A673 (cell line): Measurements from ENCODE around the gene GPNMB.

Experiments
- EZH2 ChIP-seq: fragments of 200-600 bp; sonication (generic); IDR thresholded peaks from 2 replicates; pipeline ENCODE4 v1.6.1; 2017; ENCODE audit warnings: borderline replicate concordance, low read depth, mild to moderate bottlenecking, mixed read lengths, antibody characterized with exemption, low read length; ENCODE audit not compliant: poor library complexity, severe bottlenecking
- TF ChIP-seq, protein P1 (sequence below): fragments of 300-800, 200-600 bp; sonication (generic); conservative IDR thresholded peaks from 2 replicates; pipeline ENCODE4 v1.5.1; 2017; ENCODE audit warnings: low read depth, mild to moderate bottlenecking, antibody characterized with exemption, low read length, moderate library complexity, mixed read lengths

DNA sequence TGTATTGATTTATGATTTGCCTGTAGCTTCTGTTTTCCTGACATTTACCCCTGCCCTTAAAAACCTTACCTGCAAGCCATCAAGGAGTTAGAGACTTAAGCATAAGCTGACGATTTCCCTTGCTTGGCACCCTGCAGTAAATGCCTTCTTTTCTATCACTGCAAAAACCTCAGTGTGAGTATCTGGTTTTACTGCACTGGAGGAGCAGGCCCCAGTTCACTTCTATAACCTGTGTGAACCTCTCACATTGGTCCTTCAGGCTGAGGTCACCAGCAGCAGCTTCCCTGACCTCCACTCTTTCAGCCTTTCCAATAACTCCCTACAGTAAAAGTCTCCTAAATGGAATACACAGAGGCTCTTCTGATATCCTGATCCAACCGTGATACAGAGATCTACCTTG is 34.2 kb upstream of the GPNMB start:
- TF ChIP-seq, protein P1, sequence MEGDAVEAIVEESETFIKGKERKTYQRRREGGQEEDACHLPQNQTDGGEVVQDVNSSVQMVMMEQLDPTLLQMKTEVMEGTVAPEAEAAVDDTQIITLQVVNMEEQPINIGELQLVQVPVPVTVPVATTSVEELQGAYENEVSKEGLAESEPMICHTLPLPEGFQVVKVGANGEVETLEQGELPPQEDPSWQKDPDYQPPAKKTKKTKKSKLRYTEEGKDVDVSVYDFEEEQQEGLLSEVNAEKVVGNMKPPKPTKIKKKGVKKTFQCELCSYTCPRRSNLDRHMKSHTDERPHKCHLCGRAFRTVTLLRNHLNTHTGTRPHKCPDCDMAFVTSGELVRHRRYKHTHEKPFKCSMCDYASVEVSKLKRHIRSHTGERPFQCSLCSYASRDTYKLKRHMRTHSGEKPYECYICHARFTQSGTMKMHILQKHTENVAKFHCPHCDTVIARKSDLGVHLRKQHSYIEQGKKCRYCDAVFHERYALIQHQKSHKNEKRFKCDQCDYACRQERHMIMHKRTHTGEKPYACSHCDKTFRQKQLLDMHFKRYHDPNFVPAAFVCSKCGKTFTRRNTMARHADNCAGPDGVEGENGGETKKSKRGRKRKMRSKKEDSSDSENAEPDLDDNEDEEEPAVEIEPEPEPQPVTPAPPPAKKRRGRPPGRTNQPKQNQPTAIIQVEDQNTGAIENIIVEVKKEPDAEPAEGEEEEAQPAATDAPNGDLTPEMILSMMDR: no peak
- no peak for TF ChIP-seq EZH2
